ENCODE results near the gene RPS6KA5. TPM values are rescaled to one million over a fixed set of nuclear protein-coding genes. Genes with fewer than 3 reads are reported as not detected.
"Not testable (repeated sequence)": the region's sequence is repeated elsewhere in the genome, so short reads cannot be mapped to it uniquely, and the experiment has no call there.

Gene RPS6KA5
- polyA plus RNA-seq: 1 to 10 TPM in 1 of 2 donors, under 1 TPM in 1; 0.83 to 2.3 TPM

- no peaks in the 10 kb centered on the region for H3K36me3 ChIP-seq (ENCODE audit: control insufficient read depth in 2 of 2, insufficient read depth in 2 of 2, low read length in 1 of 2)
- H3K4me1 ChIP-seq (ENCODE audit: control insufficient read depth in 2 of 2, insufficient read depth in 2 of 2, low read length in 1 of 2): no peaks in the 10 kb centered on the region
- H3K9me3 ChIP-seq (ENCODE audit: control insufficient read depth in 2 of 2, insufficient read depth in 1 of 2, low read depth in 1 of 2, low read length in 1 of 2): no peaks in the 10 kb centered on the region
- H3K27ac ChIP-seq (ENCODE audit: low read depth in 2 of 2, low read length in 1 of 2): peak within 1 kb of the TSS; percentile 96 to 98
- no peaks in the 10 kb centered on the region for H3K27me3 ChIP-seq (ENCODE audit: control insufficient read depth in 1 of 2, insufficient read depth in 2 of 2, low read length in 2 of 2)
- 0 to 1% methylated on average over 45 to 71 of the region's 71 CpGs for WGBS, 2 donors
- H3K4me3 ChIP-seq (ENCODE audit: low read depth in 1 of 2, low read length in 2 of 2): peak within 1 kb of the TSS; percentile 91 to 95
Observed at GRCh38 chr14:91060351-91061055, at the start of gene RPS6KA5. RPS6KA5 (minus strand) TSS chr14:91060641; CDS start chr14:91060434, 207 bp downstream.

- 47 to 60% methylated on average over 7 of the region's 7 CpGs for WGBS, 2 donors
- no peaks in the 10 kb centered on the region for H3K36me3 ChIP-seq (ENCODE audit: control insufficient read depth in 2 of 2, insufficient read depth in 2 of 2, low read length in 1 of 2)
- peaks cover 4 to 8% of the 10 kb centered on the region in 2 donors for H3K4me1 ChIP-seq (ENCODE audit: control insufficient read depth in 2 of 2, insufficient read depth in 2 of 2, low read length in 1 of 2)
- H3K27ac ChIP-seq (ENCODE audit: low read depth in 2 of 2, low read length in 1 of 2): peak overlapping the region; percentile 40 to 84
- H3K9me3 ChIP-seq (ENCODE audit: control insufficient read depth in 2 of 2, insufficient read depth in 1 of 2, low read depth in 1 of 2, low read length in 1 of 2): no peaks in the 10 kb centered on the region
- H3K4me3 ChIP-seq (ENCODE audit: low read depth in 1 of 2, low read length in 2 of 2): no peak overlapping the region
- no peaks in the 10 kb centered on the region for H3K27me3 ChIP-seq (ENCODE audit: control insufficient read depth in 1 of 2, insufficient read depth in 2 of 2, low read length in 2 of 2)
Observed at GRCh38 chr14:91108941-91109611, 48.6 kb upstream of the RPS6KA5 start.

DNA sequence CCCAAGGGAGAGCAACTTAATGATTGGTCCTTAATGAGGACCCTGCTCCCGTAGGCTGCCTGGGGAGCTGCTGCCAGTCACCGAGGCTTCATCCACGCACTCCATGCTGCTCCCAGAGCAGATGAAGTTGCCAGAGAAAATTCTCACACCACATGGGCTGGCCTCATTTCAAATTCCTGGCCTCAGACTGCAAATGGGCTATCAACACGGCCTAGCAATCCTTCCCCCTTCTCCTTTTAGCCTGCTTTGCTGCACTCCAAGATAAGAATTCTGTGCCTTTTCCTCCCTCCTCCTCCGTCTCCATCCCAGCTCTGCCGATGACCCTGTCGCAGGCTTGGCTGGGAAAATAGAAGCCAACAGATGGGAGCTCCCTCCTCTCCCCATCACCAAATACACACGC lies 42.7 kb upstream of the RPS6KA5 start:
- Histone ChIP-seq H3K4me1 (ENCODE audit: control insufficient read depth in 2 of 2, insufficient read depth in 2 of 2, low read length in 1 of 2) (peaks cover 0 to 4% of the 10 kb centered on the region in 2 donors), H3K4me3 (ENCODE audit: low read depth in 1 of 2, low read length in 2 of 2) (no peak overlapping the region), H3K9me3 (ENCODE audit: control insufficient read depth in 2 of 2, insufficient read depth in 1 of 2, low read depth in 1 of 2, low read length in 1 of 2) (no peaks in the 10 kb centered on the region), H3K27me3 (ENCODE audit: control insufficient read depth in 1 of 2, insufficient read depth in 2 of 2, low read length in 2 of 2) (no peaks in the 10 kb centered on the region), H3K36me3 (ENCODE audit: control insufficient read depth in 2 of 2, insufficient read depth in 2 of 2, low read length in 1 of 2) (no peaks in the 10 kb centered on the region), H3K27ac (ENCODE audit: low read depth in 2 of 2, low read length in 1 of 2) (no peak overlapping the region)
- WGBS, 2 donors: 70 to 79% methylated on average over 8 of the region's 8 CpGs

DNA sequence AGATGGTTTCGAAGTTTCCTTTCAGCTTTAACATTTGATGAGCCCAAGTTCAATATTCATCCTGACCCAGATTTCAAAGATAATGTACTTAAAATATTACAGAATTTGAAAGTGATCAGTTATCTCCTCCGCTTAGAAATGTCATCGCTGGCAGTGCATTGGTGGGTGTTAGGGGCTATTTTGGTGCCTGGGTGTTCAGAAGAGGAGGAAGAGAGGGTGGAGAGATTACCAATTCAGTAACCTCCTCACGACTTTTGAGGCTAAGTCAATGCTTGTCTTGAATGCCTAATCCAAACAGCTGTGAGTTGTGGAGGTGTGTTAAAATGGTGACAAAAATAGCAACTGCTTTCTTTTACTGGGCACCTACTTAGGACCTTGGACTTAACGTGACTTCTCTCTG lies 39.7 kb upstream of the RPS6KA5 start:
- H3K36me3 ChIP-seq (ENCODE audit: control insufficient read depth in 2 of 2, insufficient read depth in 2 of 2, low read length in 1 of 2): no peaks in the 10 kb centered on the region
- no peaks in the 10 kb centered on the region for H3K27me3 ChIP-seq (ENCODE audit: control insufficient read depth in 1 of 2, insufficient read depth in 2 of 2, low read length in 2 of 2)
- no peaks in the 10 kb centered on the region for H3K9me3 ChIP-seq (ENCODE audit: control insufficient read depth in 2 of 2, insufficient read depth in 1 of 2, low read depth in 1 of 2, low read length in 1 of 2)
- no peak overlapping the region for H3K27ac ChIP-seq (ENCODE audit: low read depth in 2 of 2, low read length in 1 of 2)
- H3K4me3 ChIP-seq (ENCODE audit: low read depth in 1 of 2, low read length in 2 of 2): no peak overlapping the region
- WGBS, 2 donors: 84% methylated on average over 5 of the region's 5 CpGs
- H3K4me1 ChIP-seq (ENCODE audit: control insufficient read depth in 2 of 2, insufficient read depth in 2 of 2, low read length in 1 of 2): peaks cover 0 to 4% of the 10 kb centered on the region in 2 donors

GRCh38 chr14:91098591-91098990 lies 38.1 kb upstream of the RPS6KA5 start:
- Histone ChIP-seq H3K4me3 (ENCODE audit: low read depth in 1 of 2, low read length in 2 of 2) (no peak overlapping the region), H3K4me1 (ENCODE audit: control insufficient read depth in 2 of 2, insufficient read depth in 2 of 2, low read length in 1 of 2) (peaks cover 0 to 4% of the 10 kb centered on the region in 2 donors), H3K36me3 (ENCODE audit: control insufficient read depth in 2 of 2, insufficient read depth in 2 of 2, low read length in 1 of 2) (no peaks in the 10 kb centered on the region), H3K27ac (ENCODE audit: low read depth in 2 of 2, low read length in 1 of 2) (no peak overlapping the region), H3K9me3 (ENCODE audit: control insufficient read depth in 2 of 2, insufficient read depth in 1 of 2, low read depth in 1 of 2, low read length in 1 of 2) (no peaks in the 10 kb centered on the region), H3K27me3 (ENCODE audit: control insufficient read depth in 1 of 2, insufficient read depth in 2 of 2, low read length in 2 of 2) (no peaks in the 10 kb centered on the region)
- WGBS, 2 donors: 54 to 55% methylated on average over 3 of the region's 3 CpGs

DNA sequence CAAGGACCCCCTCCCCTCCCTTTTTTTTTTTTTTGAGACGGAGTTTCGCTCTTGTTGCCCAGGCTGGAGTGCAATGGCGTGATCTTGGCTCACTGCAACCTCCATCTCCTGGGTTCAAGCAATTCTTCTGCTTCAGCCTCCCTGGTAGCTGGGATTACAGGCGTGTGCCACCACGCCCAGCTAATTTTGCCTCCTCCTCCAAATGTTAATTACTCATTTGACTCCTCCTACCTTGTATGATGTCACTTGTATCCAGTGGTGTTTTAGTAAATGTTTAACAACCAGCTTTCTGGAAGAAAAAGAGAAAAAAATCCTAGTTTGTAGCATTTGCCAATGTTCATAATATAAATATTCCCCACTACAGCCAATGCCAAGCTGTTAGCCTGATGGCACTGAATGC lies 37.2 kb upstream of the RPS6KA5 start:
- not testable (repeated sequence) for H3K4me1 ChIP-seq (ENCODE audit: control insufficient read depth in 2 of 2, insufficient read depth in 2 of 2, low read length in 1 of 2); H3K27me3 ChIP-seq (ENCODE audit: control insufficient read depth in 1 of 2, insufficient read depth in 2 of 2, low read length in 2 of 2); H3K27ac ChIP-seq (ENCODE audit: low read depth in 2 of 2, low read length in 1 of 2); H3K9me3 ChIP-seq (ENCODE audit: control insufficient read depth in 2 of 2, insufficient read depth in 1 of 2, low read depth in 1 of 2, low read length in 1 of 2); H3K4me3 ChIP-seq (ENCODE audit: low read depth in 1 of 2, low read length in 2 of 2); H3K36me3 ChIP-seq (ENCODE audit: control insufficient read depth in 2 of 2, insufficient read depth in 2 of 2, low read length in 1 of 2)
- 88 to 93% methylated on average over 5 of the region's 5 CpGs for WGBS, 2 donors

DNA sequence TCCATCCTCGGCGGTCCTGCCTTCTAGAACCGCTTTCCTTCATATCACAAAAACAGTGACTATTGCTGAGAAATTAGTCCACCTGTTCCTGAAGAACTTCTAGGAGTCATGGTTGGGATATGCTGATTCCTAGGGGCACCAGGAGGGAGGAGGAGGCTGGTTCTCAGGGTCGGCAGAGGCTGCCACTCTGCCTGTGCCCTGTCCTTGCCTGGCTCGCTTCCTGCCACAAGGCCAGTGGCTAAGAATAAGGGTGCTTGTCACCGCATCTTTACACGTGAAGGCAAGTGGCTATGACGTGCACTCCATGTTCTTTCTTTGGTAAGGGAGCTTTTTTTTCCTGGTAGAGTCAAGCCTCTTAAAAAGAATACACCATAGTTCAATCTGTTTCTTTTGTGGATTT lies 34.7 kb upstream of the RPS6KA5 start:
- Histone ChIP-seq H3K4me1 (ENCODE audit: control insufficient read depth in 2 of 2, insufficient read depth in 2 of 2, low read length in 1 of 2) (peaks cover 0 to 2% of the 10 kb centered on the region in 2 donors), H3K4me3 (ENCODE audit: low read depth in 1 of 2, low read length in 2 of 2) (no peak overlapping the region), H3K36me3 (ENCODE audit: control insufficient read depth in 2 of 2, insufficient read depth in 2 of 2, low read length in 1 of 2) (no peaks in the 10 kb centered on the region), H3K27me3 (ENCODE audit: control insufficient read depth in 1 of 2, insufficient read depth in 2 of 2, low read length in 2 of 2) (no peaks in the 10 kb centered on the region), H3K9me3 (ENCODE audit: control insufficient read depth in 2 of 2, insufficient read depth in 1 of 2, low read depth in 1 of 2, low read length in 1 of 2) (no peaks in the 10 kb centered on the region), H3K27ac (ENCODE audit: low read depth in 2 of 2, low read length in 1 of 2) (no peak overlapping the region)
- WGBS, 2 donors: 88 to 89% methylated on average over 8 of the region's 8 CpGs

DNA sequence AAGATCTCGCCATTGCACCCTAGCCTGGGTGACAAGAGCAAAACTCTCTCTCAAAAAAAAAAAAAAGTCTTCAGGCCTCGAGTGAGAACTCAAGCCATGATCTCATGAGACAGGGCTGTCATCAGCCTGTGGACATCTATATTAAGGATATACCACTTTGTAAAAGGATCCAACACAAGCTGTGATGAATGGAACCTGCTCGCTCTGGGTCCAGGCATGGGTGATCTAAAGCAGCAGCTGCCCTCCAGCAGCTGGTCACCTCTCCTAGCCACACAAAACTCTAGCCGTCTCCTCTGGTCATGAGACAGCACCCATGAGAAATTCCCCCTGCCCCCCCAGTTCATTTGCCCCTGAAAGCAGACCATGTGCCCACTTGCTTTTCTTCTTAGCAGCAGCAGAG lies 34.3 kb upstream of the RPS6KA5 start:
- Histone ChIP-seq H3K36me3 (ENCODE audit: control insufficient read depth in 2 of 2, insufficient read depth in 2 of 2, low read length in 1 of 2) (no peaks in the 10 kb centered on the region), H3K9me3 (ENCODE audit: control insufficient read depth in 2 of 2, insufficient read depth in 1 of 2, low read depth in 1 of 2, low read length in 1 of 2) (no peaks in the 10 kb centered on the region)
- WGBS, 2 donors: 95 to 96% methylated on average over 4 of the region's 4 CpGs

DNA sequence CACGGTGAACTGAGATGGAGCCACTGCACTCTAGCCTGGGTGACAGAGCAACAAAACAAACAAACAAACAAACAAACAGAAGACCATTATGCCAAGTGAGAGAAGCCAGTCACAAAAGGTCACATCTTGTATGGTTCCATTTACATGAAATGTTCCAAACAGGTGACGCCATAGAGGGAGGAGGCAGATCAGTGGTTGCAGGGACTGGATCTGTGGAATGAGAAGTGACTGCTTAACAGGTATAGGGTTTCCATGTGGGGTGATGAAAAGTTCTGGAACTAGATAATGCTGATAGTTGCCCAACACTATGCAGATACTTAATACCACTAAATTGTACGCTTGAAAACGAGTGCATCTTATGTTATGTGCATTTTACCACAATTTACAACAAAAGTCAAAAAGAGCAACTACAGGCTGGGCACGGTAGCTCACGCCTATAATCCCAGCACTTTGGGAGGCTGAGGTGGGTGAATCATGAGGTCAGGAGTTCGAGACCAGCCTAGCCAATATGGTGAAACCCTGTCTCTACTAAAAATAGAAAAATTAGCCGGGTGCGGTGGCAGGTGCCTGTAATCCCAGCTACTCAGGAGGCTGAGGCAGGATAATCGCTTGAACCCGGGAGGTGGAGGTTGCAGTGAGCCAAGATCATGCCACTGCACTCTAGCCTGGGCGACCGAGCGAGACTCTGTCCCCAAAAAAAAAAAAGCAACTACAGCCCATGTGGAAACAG lies 33.5 kb upstream of the RPS6KA5 start:
- WGBS, 2 donors: 93 to 96% methylated on average over 14 of the region's 14 CpGs
- H3K4me1 ChIP-seq (ENCODE audit: control insufficient read depth in 2 of 2, insufficient read depth in 2 of 2, low read length in 1 of 2); H3K9me3 ChIP-seq (ENCODE audit: control insufficient read depth in 2 of 2, insufficient read depth in 1 of 2, low read depth in 1 of 2, low read length in 1 of 2): not testable (repeated sequence)

More for the DNA sequence above, 34.3 kb upstream of the RPS6KA5 start:
- H3K4me3 ChIP-seq (ENCODE audit: low read depth in 1 of 2, low read length in 2 of 2): no peak overlapping the region
- H3K27me3 ChIP-seq (ENCODE audit: control insufficient read depth in 1 of 2, insufficient read depth in 2 of 2, low read length in 2 of 2): no peaks in the 10 kb centered on the region
- peaks cover 0 to 2% of the 10 kb centered on the region in 2 donors for H3K4me1 ChIP-seq (ENCODE audit: control insufficient read depth in 2 of 2, insufficient read depth in 2 of 2, low read length in 1 of 2)
- no peak overlapping the region for H3K27ac ChIP-seq (ENCODE audit: low read depth in 2 of 2, low read length in 1 of 2)

More for the DNA sequence above, 33.5 kb upstream of the RPS6KA5 start:
- H3K36me3 ChIP-seq (ENCODE audit: control insufficient read depth in 2 of 2, insufficient read depth in 2 of 2, low read length in 1 of 2); H3K27me3 ChIP-seq (ENCODE audit: control insufficient read depth in 1 of 2, insufficient read depth in 2 of 2, low read length in 2 of 2); H3K27ac ChIP-seq (ENCODE audit: low read depth in 2 of 2, low read length in 1 of 2); H3K4me3 ChIP-seq (ENCODE audit: low read depth in 1 of 2, low read length in 2 of 2): not testable (repeated sequence)
